ENCODE data around the gene IRF6.

Gene IRF6

GRCh38 chr1:209751627-209752231 is 54.2 kb downstream of the IRF6 start:
- Histone ChIP-seq H3K4me3 (ENCODE audit: insufficient read depth, low read depth, low read length, poor library complexity, severe bottlenecking) (peak overlapping the region; percentile 9), H3K27ac (ENCODE audit: insufficient read depth, low read length, poor library complexity, severe bottlenecking) (peak overlapping the region; percentile 69), H3K36me3 (ENCODE audit: control insufficient read depth, insufficient read depth, low read length) (no peaks in the 10 kb centered on the region), H3K9me3 (ENCODE audit: control insufficient read depth, low read length) (no peaks in the 10 kb centered on the region), H3K4me1 (ENCODE audit: control insufficient read depth, insufficient read depth, low read length, poor library complexity, severe bottlenecking) (peaks cover 63% of the 10 kb centered on the region), H3K27me3 (replicated peaks; ENCODE audit: control insufficient read depth, insufficient read depth, low read length, poor library complexity, severe bottlenecking) (no peaks in the 10 kb centered on the region)
- DNase-seq, result no peak

GRCh38 chr1:209749670-209750323 is 56.1 kb downstream of the IRF6 start:
- H3K36me3 ChIP-seq (ENCODE audit: control insufficient read depth, insufficient read depth, low read length), result no peaks in the 10 kb centered on the region
- no peak overlapping the region for H3K27ac ChIP-seq (ENCODE audit: insufficient read depth, low read length, poor library complexity, severe bottlenecking)
- no peak overlapping the region for H3K4me3 ChIP-seq (ENCODE audit: insufficient read depth, low read depth, low read length, poor library complexity, severe bottlenecking)
- peaks cover 46% of the 10 kb centered on the region for H3K4me1 ChIP-seq (ENCODE audit: control insufficient read depth, insufficient read depth, low read length, poor library complexity, severe bottlenecking)
- no peaks in the 10 kb centered on the region for H3K9me3 ChIP-seq (ENCODE audit: control insufficient read depth, low read length)
- no peaks in the 10 kb centered on the region for H3K27me3 ChIP-seq (replicated peaks; ENCODE audit: control insufficient read depth, insufficient read depth, low read length, poor library complexity, severe bottlenecking)
- DNase-seq, result no peak

GRCh38 chr1:209749205-209749604 is 56.7 kb downstream of the IRF6 start:
- Histone ChIP-seq H3K9me3 (ENCODE audit: control insufficient read depth, low read length) (no peaks in the 10 kb centered on the region), H3K27ac (ENCODE audit: insufficient read depth, low read length, poor library complexity, severe bottlenecking) (no peak overlapping the region), H3K4me1 (ENCODE audit: control insufficient read depth, insufficient read depth, low read length, poor library complexity, severe bottlenecking) (peaks cover 44% of the 10 kb centered on the region), H3K4me3 (ENCODE audit: insufficient read depth, low read depth, low read length, poor library complexity, severe bottlenecking) (no peak overlapping the region), H3K27me3 (replicated peaks; ENCODE audit: control insufficient read depth, insufficient read depth, low read length, poor library complexity, severe bottlenecking) (no peaks in the 10 kb centered on the region), H3K36me3 (ENCODE audit: control insufficient read depth, insufficient read depth, low read length) (no peaks in the 10 kb centered on the region)
- no peak for DNase-seq

DNA sequence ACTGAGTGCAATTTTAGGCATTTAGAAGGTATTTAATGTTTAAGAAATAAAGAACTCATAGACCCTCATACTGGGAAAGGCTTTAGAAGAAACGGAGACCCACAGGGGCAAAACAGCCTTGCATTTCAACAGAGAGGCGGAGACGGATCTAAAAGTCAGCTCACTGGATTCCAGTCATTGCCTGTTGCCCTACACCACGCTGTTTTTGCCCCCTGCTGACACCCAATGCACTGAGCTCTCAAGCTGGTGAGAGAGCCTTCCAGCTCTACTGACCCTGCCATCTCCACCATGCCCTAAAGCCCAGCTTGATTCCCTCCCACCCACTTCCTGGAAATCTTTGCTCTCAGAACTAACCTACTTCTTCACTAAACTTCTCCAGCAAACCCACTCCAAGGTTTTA is 57.3 kb downstream of the IRF6 start:
- H3K4me1 ChIP-seq (ENCODE audit: control insufficient read depth, insufficient read depth, low read length, poor library complexity, severe bottlenecking), result peaks cover 44% of the 10 kb centered on the region
- H3K27ac ChIP-seq (ENCODE audit: insufficient read depth, low read length, poor library complexity, severe bottlenecking), result no peak overlapping the region
- H3K9me3 ChIP-seq (ENCODE audit: control insufficient read depth, low read length), result no peaks in the 10 kb centered on the region
- H3K27me3 ChIP-seq (replicated peaks; ENCODE audit: control insufficient read depth, insufficient read depth, low read length, poor library complexity, severe bottlenecking), result no peaks in the 10 kb centered on the region
- no peak for DNase-seq
- no peaks in the 10 kb centered on the region for H3K36me3 ChIP-seq (ENCODE audit: control insufficient read depth, insufficient read depth, low read length)
- no peak overlapping the region for H3K4me3 ChIP-seq (ENCODE audit: insufficient read depth, low read depth, low read length, poor library complexity, severe bottlenecking)

DNA sequence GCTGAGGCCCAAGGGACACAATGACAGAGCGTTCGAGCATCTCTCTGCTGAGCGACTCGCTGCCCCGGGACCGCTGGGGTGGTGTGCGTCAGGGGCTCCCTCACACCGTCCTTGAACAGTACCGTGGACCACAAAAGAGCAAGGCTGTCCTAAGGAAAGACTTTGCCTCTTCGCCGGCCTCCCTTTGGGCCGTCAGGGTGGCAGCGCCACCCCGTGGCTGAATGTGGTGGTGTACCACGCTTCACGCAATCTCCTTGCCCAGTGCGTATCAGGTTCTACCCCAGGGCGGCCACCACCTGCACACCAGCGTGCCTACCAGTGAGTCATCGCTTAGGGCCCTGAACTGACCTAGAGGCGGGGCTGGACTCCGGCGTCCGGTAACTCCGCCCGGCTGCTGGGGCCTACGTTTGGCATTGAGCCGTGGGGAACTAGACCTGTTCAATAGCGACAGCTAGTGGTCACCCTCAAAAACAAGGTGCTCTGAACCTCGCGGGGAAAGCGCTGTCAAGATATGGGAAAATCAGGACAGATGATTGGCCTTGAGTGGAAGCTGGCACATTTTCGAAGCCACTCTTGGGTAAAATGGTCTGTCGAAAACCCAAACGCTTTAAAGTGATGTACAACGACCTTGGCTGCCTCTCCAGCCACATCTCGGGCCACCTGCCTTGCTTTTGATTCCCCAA is 58.2 kb downstream of the IRF6 start:
- Histone ChIP-seq H3K36me3 (ENCODE audit: control insufficient read depth, insufficient read depth, low read length) (no peaks in the 10 kb centered on the region), H3K27ac (ENCODE audit: insufficient read depth, low read length, poor library complexity, severe bottlenecking) (peak overlapping the region; percentile 71), H3K9me3 (ENCODE audit: control insufficient read depth, low read length) (no peaks in the 10 kb centered on the region), H3K27me3 (replicated peaks; ENCODE audit: control insufficient read depth, insufficient read depth, low read length, poor library complexity, severe bottlenecking) (no peaks in the 10 kb centered on the region), H3K4me1 (ENCODE audit: control insufficient read depth, insufficient read depth, low read length, poor library complexity, severe bottlenecking) (peaks cover 39% of the 10 kb centered on the region), H3K4me3 (ENCODE audit: insufficient read depth, low read depth, low read length, poor library complexity, severe bottlenecking) (peak overlapping the region; percentile 43)
- DNase-seq, result peak; percentile 75 to 82 (median 78)

DNA sequence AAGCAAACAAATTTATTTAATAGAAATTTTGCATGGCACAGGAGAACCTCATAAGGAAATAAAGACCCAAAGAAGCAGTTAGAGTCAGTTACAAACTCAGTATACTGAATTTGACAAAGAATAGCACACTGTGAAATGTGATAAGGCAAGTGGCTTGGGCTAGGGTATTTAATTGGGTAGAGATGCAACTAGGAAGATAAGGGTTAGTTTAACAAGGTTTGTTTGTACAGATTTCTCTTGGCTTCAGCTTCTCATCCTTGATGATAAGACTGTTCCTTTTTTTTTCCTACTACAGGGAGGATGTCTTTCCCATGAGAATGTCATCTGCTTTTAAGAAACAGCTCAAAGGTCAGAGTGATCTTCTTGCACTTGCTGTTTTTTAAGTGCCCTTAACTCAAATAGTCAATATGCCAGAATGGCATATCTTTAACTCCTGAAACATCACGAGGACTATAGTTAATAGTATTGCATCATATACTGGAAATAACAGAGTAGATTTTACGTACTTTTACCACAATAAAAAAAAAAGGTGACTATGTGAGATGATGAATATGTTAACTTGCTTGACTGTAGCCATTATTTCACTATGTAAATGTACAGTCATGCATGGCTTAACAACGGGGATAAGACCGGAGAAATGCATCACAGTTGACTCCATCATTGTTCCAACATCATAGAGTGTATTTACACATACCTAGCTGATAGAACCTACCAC is 59.3 kb downstream of the IRF6 start:
- no peak for DNase-seq
- Histone ChIP-seq H3K9me3 (ENCODE audit: control insufficient read depth, low read length) (no peaks in the 10 kb centered on the region), H3K27ac (ENCODE audit: insufficient read depth, low read length, poor library complexity, severe bottlenecking) (no peak overlapping the region), H3K36me3 (ENCODE audit: control insufficient read depth, insufficient read depth, low read length) (no peaks in the 10 kb centered on the region), H3K4me3 (ENCODE audit: insufficient read depth, low read depth, low read length, poor library complexity, severe bottlenecking) (no peak overlapping the region), H3K4me1 (ENCODE audit: control insufficient read depth, insufficient read depth, low read length, poor library complexity, severe bottlenecking) (peaks cover 29% of the 10 kb centered on the region), H3K27me3 (replicated peaks; ENCODE audit: control insufficient read depth, insufficient read depth, low read length, poor library complexity, severe bottlenecking) (no peaks in the 10 kb centered on the region)

GRCh38 chr1:209743145-209743482 is 62.8 kb downstream of the IRF6 start:
- Histone ChIP-seq H3K27ac (ENCODE audit: insufficient read depth, low read length, poor library complexity, severe bottlenecking) (no peak overlapping the region), H3K9me3 (ENCODE audit: control insufficient read depth, low read length) (no peaks in the 10 kb centered on the region)
- no peak for DNase-seq

DNA sequence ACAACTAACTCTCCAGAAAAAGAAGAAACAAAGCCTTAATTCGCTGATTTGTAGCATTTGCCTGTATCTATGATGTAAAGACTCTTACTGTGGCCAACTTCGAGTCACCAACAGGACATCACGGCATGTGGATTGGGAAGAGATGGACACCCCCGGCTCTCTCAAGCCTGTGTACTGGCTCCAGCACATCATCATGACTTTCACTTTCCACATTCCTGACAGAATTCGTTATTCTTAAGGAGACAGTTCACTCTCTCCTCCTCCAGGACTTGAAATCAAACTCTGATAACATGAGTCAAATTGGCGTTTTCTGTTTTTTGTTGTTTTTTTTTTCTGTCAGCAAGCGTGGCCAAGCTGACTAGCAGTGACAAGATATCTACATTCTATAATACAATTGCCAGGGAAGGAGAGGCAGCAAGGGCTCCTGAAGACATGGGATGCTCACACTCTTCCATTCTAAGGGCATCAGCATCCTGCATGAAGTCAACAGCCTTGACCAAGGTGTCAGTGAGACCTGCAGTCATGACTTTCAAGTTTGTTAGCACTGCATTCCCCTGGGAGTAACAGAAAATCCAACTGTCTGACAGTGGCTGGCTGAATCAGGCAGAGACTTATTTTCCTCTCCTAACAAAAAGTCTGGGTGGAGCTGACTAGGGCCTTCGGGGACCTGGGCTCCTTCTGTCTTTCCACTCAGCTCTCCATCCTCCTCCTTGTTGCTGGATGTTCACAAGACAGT is 63.4 kb downstream of the IRF6 start:
- Histone ChIP-seq H3K4me3 (ENCODE audit: insufficient read depth, low read depth, low read length, poor library complexity, severe bottlenecking) (no peak overlapping the region), H3K9me3 (ENCODE audit: control insufficient read depth, low read length) (no peaks in the 10 kb centered on the region), H3K27ac (ENCODE audit: insufficient read depth, low read length, poor library complexity, severe bottlenecking) (no peak overlapping the region), H3K27me3 (replicated peaks; ENCODE audit: control insufficient read depth, insufficient read depth, low read length, poor library complexity, severe bottlenecking) (no peaks in the 10 kb centered on the region), H3K36me3 (ENCODE audit: control insufficient read depth, insufficient read depth, low read length) (no peaks in the 10 kb centered on the region), H3K4me1 (ENCODE audit: control insufficient read depth, insufficient read depth, low read length, poor library complexity, severe bottlenecking) (no peaks in the 10 kb centered on the region)
- DNase-seq, result no peak

More at GRCh38 chr1:209743145-209743482, 62.8 kb downstream of the IRF6 start:
- Histone ChIP-seq H3K36me3 (ENCODE audit: control insufficient read depth, insufficient read depth, low read length) (no peaks in the 10 kb centered on the region), H3K4me1 (ENCODE audit: control insufficient read depth, insufficient read depth, low read length, poor library complexity, severe bottlenecking) (peaks cover 4% of the 10 kb centered on the region), H3K27me3 (replicated peaks; ENCODE audit: control insufficient read depth, insufficient read depth, low read length, poor library complexity, severe bottlenecking) (no peaks in the 10 kb centered on the region), H3K4me3 (ENCODE audit: insufficient read depth, low read depth, low read length, poor library complexity, severe bottlenecking) (no peak overlapping the region)

DNA sequence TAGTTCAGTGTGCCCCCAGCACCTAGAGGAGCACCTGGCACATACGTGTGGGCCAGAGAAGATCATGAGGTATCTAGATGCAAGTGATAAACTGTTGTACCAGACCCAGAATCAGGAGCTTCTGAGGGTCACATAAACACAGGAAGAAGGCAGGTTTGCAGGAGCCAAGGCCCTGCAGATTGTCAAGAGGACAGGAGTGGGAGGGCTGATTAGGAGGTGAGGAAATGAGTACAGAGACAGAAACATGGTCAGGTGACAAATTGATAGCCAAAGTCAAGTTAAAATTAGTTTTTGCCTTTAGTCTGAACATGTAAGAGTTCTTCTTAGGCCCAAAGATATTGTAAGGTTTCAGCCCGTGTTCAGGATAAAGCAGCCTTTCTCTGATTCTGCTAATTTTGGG is 64.1 kb downstream of the IRF6 start:
- Histone ChIP-seq H3K27me3 (replicated peaks; ENCODE audit: control insufficient read depth, insufficient read depth, low read length, poor library complexity, severe bottlenecking) (no peaks in the 10 kb centered on the region), H3K4me1 (ENCODE audit: control insufficient read depth, insufficient read depth, low read length, poor library complexity, severe bottlenecking) (no peaks in the 10 kb centered on the region), H3K27ac (ENCODE audit: insufficient read depth, low read length, poor library complexity, severe bottlenecking) (no peak overlapping the region), H3K9me3 (ENCODE audit: control insufficient read depth, low read length) (no peaks in the 10 kb centered on the region), H3K36me3 (ENCODE audit: control insufficient read depth, insufficient read depth, low read length) (no peaks in the 10 kb centered on the region), H3K4me3 (ENCODE audit: insufficient read depth, low read depth, low read length, poor library complexity, severe bottlenecking) (no peak overlapping the region)
- DNase-seq, result no peak

All from effector memory CD4-positive, alpha-beta T cell (primary cell).